NB4 (cell line): Measurements from ENCODE around the gene NR1H4.
"Not testable (repeated sequence)": the region's sequence is repeated elsewhere in the genome, so short reads cannot be mapped to it uniquely, and the experiment has no call there.

Experiments
- DNase-seq: peaks from one replicate; pipeline ENCODE4 v3.0.0; 2010; ENCODE audit warnings: low read depth
- H3K4me3 ChIP-seq: one replicate; pipeline ENCODE4 v1.5.1; 2011; ENCODE audit warnings: mild to moderate bottlenecking, low read depth, low read length, moderate library complexity
- MYC ChIP-seq: IDR thresholded peaks from 2 replicates; pipeline ENCODE4 v1.6.1; 2011; ENCODE audit warnings: low read depth, low read length
- POLR2A ChIP-seq: IDR thresholded peaks from 2 replicates; pipeline ENCODE4 v1.6.1; 2011; ENCODE audit warnings: mild to moderate bottlenecking; ENCODE audit not compliant: insufficient read length; ENCODE audit errors: extremely low read depth
- TF ChIP-seq, protein P1 (sequence below): IDR thresholded peaks from 2 replicates; pipeline ENCODE4 v1.6.1; 2011; ENCODE audit warnings: low read depth, low read length
- TF ChIP-seq, protein P2 (sequence below): IDR thresholded peaks from one replicate; pipeline ENCODE4 v1.5.1; 2012; ENCODE audit warnings: low read depth, low read length

Gene NR1H4

DNA sequence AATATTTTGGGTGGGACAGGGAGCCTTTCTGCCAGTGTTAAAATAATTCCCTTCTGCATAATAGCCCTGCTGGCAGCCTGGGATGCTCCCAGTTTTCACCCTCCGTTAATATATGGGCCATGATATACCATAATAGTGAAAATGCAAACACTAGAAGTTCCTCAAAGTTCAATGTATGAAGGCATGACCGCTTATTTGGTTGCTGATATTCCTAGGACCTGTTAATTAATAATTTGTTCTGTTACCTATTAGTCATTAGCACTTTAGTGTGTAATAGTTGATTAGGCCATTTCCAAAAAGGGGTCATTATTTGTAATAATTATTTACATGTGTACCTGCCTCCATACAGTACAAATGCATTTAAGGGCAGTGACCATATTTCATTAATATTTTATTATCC is 20.4 kb downstream of the NR1H4 start:
- no peak overlapping the region for H3K4me3 ChIP-seq
- TF ChIP-seq, protein P1, sequence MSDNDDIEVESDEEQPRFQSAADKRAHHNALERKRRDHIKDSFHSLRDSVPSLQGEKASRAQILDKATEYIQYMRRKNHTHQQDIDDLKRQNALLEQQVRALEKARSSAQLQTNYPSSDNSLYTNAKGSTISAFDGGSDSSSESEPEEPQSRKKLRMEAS: no peak
- no peak for TF ChIP-seq POLR2A
- TF ChIP-seq, protein P2, sequence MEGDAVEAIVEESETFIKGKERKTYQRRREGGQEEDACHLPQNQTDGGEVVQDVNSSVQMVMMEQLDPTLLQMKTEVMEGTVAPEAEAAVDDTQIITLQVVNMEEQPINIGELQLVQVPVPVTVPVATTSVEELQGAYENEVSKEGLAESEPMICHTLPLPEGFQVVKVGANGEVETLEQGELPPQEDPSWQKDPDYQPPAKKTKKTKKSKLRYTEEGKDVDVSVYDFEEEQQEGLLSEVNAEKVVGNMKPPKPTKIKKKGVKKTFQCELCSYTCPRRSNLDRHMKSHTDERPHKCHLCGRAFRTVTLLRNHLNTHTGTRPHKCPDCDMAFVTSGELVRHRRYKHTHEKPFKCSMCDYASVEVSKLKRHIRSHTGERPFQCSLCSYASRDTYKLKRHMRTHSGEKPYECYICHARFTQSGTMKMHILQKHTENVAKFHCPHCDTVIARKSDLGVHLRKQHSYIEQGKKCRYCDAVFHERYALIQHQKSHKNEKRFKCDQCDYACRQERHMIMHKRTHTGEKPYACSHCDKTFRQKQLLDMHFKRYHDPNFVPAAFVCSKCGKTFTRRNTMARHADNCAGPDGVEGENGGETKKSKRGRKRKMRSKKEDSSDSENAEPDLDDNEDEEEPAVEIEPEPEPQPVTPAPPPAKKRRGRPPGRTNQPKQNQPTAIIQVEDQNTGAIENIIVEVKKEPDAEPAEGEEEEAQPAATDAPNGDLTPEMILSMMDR: no peak
- no peak for TF ChIP-seq MYC

DNA sequence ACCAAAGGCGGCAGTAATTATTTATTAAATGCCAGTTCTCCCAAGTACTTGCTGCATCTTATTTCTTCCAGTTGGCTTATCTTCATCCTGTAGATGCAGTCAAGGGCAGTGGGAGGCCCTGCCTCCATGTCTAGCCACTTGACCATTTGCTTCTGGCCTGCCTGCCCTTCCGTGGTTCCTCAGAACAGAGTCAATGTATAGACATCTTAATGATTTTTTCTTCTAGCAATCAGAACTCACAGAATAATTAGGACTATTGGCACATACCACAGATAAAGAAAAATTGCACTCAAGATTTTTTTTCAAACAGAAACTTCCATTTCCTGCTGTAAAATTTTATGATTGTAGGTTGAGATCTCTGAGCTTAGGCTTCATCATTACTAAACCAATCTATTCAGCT is 20.9 kb downstream of the NR1H4 start:
- no peak for DNase-seq
- TF ChIP-seq, protein P1: no peak
- no peak for TF ChIP-seq POLR2A
- TF ChIP-seq MYC: no peak
- TF ChIP-seq, protein P2: no peak
- H3K4me3 ChIP-seq: no peak overlapping the region

More for the DNA sequence above, 20.4 kb downstream of the NR1H4 start:
- no peak for DNase-seq

DNA sequence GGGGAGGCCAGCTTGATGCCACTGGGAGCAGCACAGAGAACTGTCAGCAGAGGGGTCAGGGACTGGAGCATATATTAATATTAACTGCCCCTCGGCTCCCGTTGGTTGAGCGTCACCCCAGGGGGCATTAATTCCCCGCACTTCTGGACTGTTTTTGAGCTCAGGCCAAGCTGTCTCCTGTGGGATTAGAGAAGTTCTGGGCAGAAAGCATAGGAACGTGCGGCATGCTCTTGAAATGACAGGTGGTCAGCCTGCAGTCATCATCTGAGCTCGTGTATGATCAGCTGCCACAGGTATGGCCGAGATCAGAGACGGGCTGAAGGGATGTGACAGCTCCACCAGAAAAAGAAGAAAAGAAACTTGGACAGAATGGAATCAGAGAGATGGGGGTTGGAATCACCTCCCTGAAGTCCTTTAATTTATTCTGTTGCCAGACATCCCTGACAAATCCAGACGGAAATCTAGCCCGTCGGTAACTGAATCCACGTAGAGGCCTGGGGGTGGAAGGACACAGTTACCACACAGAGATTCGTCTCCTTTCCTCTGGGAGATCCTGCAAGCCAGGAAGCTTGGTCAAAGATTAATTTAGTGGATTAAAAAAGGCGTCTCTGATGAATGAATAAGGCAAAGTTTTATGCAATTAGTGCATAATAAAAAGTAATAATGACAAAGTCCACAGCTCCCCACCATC is 23.6 kb downstream of the NR1H4 start:
- no peak for DNase-seq
- TF ChIP-seq MYC: no peak
- TF ChIP-seq, protein P2: no peak
- no peak for TF ChIP-seq POLR2A
- TF ChIP-seq, protein P1: no peak
- H3K4me3 ChIP-seq: no peak overlapping the region

DNA sequence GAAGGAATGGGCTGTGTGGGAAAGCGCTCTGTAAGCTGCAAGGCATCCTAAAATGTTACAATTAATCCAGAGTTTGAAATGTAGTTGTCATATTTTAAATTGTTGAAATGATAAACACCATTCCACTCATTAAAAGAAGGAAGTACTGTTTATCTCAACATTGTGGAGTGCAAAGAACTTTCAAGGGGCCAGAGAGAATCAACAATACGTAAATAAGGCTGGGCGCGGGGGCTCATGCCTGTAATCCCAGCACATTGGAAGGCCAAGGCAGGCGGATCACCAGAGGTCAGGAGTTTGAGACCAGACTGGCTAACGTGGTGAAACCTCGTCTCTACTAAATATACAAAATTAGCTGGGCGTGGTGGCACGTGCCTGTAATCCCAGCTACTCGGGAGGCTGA is 24.5 kb downstream of the NR1H4 start:
- no peak for DNase-seq
- no peak overlapping the region for H3K4me3 ChIP-seq
- no peak for TF ChIP-seq POLR2A
- no peak for TF ChIP-seq MYC
- TF ChIP-seq, protein P1: no peak
- TF ChIP-seq, protein P2: no peak

DNA sequence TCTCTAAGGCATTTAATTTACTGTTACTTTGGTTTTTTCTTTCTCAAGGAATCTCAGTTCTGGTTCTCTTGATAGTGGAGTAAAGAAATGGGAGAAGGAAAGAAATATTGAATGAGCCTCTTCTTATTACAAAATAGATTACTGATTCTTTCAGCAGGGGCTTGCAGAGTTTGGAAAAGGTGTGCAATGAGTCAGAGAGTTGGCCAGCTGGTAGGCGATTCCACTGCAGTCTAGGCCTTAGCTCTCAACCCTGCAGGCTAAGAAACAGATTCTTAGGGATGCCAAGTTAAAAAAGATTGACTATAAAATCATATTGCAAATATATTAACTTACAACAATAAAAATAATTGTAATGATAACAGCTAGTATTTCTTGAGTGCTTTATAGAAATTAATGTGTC is 25.8 kb downstream of the NR1H4 start:
- no peak for DNase-seq
- no peak overlapping the region for H3K4me3 ChIP-seq
- TF ChIP-seq POLR2A: no peak
- no peak for TF ChIP-seq MYC
- TF ChIP-seq, protein P1: no peak
- TF ChIP-seq, protein P2: no peak

DNA sequence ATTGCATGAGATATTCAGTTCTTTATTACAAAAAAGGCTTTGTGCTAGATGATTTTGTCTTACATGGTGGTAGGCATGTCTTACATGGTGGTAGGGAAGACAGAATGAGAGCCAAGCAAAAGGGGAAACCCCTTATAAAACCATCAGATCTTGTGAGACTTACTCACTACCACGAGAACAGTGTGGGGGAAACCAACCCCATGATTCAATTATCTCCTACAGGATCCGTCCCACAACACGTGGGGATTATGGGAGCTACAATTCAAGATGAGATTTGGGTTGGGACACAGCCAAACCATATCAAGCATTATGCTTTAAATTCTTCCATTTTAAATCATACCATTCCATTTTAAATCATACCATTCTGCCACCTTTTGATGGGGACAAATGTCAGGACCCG is 29.1 kb downstream of the NR1H4 start:
- not testable (repeated sequence) for H3K4me3 ChIP-seq, DNase-seq
